HFF-Myc (cell line): ENCODE data around the gene RHBDL3.

Experiments
- DNase-seq: peaks from one replicate; pipeline ENCODE4 v3.0.0-alpha.2; 2011; ENCODE audit warnings: low read depth; ENCODE audit errors: extremely low read depth
- H3K4me3 ChIP-seq: replicated peaks from 2 replicates; pipeline ENCODE4 v1.5.1; 2011; ENCODE audit warnings: low read depth, mild to moderate bottlenecking, control low read depth, low read length
- CTCF ChIP-seq: IDR thresholded peaks from 2 replicates; pipeline ENCODE4 v1.5.1; 2012; ENCODE audit warnings: mild to moderate bottlenecking, low read depth, low read length, control low read depth; ENCODE audit errors: missing control alignments

Gene RHBDL3

GRCh38 chr17:32281011-32281451 lies 15.4 kb downstream of the RHBDL3 start:
- TF ChIP-seq CTCF: no peak
- H3K4me3 ChIP-seq: no peak overlapping the region
- no peak for DNase-seq

GRCh38 chr17:32283745-32284201 lies 18.1 kb downstream of the RHBDL3 start:
- H3K4me3 ChIP-seq: no peak overlapping the region
- DNase-seq: no peak
- TF ChIP-seq CTCF: no peak

GRCh38 chr17:32285306-32285705 lies 19.7 kb downstream of the RHBDL3 start:
- no peak for DNase-seq
- no peak for TF ChIP-seq CTCF
- no peak overlapping the region for H3K4me3 ChIP-seq

GRCh38 chr17:32285746-32286517 lies 20.3 kb downstream of the RHBDL3 start:
- no peak for DNase-seq
- no peak overlapping the region for H3K4me3 ChIP-seq
- TF ChIP-seq CTCF: no peak

GRCh38 chr17:32286518-32286900 lies 20.9 kb downstream of the RHBDL3 start:
- H3K4me3 ChIP-seq: no peak overlapping the region
- no peak for DNase-seq
- TF ChIP-seq CTCF: no peak

GRCh38 chr17:32287804-32288511 lies 22.3 kb downstream of the RHBDL3 start:
- DNase-seq: no peak
- H3K4me3 ChIP-seq: no peak overlapping the region
- no peak for TF ChIP-seq CTCF

GRCh38 chr17:32288615-32289014 lies 23.0 kb downstream of the RHBDL3 start:
- no peak for TF ChIP-seq CTCF
- H3K4me3 ChIP-seq: no peak overlapping the region
- DNase-seq: no peak
